DMS 273 (cell line): ENCODE results near the gene RECK.
"Not testable (repeated sequence)": the region's sequence is repeated elsewhere in the genome, so short reads cannot be mapped to it uniquely, and the experiment has no call there.

Experiments used
- DNase-seq: peaks from one replicate; lab custom pipeline; 2025; ENCODE audit not compliant: unreplicated experiment; lab: John Stamatoyannopoulos, UW

RECK gene

DNA sequence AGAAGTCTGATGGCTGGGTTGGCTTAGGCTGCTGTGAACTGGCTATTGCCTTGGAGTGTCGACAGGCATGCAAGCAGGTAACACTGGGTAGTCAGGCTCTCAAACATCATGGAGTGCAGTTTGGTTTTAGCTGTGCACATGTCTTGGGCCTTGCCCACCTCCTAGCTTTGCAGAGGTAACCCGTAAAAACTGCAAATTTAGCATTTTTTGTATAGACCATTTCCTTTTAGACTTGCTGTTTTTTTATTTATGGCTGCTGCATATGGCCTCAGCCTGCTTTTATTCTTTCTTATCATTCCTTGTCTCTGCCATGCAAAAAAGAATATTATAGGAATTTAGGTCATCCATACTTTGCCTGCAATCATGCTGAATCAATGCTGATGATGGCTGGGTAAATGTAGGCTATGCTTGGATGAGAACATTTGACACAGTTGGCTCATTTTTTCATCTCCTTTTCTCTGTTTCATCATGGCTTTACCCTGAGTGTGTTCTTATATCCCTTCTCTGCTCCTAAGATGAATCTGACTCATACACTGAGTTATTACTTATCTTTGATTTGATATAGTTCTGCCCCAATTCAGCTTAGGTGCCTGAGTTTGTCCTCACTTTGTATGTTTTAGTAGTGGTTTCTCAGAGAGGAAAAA is 27.2 kb downstream of the RECK start:
- DNase-seq = no peak

DNA sequence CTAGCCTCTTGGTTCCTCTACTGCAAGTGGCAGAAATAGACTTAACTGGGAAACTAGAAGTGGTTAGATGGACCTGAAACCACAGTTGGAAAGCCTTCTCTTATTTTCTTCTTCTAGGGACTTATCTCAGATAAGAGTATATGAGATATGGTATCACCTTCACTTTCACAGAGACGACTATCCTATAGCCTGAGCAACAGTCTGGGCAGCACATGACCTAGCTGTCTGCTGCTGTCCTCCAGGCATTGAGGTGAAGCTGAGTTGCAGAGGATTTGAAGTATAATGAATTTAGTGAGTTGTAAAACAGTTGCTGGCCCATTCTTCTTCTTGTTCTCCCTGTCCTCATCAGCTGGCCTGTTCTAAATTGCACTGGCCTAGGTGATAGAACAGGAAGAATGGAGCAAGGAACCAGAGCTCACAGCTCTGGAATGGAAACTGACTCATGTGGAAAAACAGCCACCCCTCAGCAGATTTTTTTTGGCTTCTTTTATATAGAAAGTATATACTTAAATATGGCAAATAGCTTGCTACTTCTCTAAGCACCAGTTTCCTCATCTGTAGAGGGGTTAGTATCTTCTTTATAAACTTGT is 27.8 kb downstream of the RECK start:
- no peak for DNase-seq

DNA sequence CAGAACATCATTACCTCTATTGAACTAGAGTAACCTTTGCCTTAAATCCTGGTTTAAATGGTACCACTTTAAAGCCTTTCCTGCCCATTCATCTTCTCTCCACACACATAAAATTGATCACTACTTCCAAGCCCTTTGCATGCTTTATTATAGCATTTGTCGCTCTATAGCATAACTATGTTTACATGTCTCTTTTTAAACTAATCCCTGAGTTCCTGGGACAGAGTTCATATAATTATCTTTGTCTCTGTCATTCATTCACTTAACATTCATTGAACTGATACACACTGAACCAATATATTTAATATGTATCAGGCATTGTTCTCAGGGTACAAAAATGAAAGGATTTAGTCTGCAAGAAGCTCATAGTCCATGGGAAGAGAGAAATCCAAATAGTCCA is 37.3 kb downstream of the RECK start:
- no peak for DNase-seq

DNA sequence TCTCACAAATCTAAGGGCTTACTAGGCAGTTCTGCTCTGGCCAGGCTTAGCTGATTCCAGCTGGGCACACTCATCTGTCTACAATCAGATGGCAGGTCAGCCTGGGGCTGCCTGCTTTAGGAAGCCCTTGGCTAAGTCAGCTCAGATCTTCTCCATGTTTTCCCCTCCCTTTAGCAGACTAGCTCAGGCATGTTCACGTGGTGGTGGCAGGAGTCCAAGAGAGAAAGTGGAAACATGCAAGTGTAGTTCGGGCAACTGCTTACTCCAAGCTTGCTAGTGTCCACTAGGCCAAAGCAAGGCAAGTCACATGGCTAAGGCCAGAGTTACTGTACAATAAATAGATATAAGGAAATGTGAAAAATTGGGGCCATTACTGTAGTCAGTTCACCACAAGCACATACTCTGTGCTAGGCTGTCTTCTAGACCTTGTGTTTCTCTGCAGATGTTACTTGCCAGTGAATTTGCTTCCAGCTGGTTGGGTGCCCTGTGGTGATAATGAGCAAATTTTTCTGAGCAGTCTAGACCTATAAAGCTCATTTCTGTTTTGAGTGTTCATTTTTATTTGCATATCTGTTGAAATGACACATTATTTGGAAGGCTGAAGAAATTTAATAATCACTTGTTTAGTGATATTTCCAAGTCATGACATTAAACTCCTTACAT is 38.3 kb downstream of the RECK start:
- DNase-seq = peak; percentile 91

DNA sequence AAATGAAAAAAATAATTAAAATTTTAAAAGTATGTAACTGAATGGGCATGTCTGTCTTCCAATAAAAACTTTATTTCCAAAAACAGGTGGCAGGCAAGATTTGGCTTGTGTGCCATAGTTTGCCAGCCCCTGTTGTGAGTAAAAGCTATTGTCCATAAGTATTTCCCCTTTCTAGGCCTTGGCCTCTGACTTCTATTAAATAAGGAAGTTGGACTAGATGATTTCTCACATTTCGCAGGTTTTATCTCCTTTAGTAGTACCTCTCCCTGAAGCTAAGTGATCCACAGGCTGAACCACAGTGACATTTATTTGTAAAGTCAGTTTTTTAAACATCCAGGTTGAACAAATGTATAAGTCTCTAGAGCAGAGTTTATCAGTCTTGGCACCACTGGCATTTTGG is 41.3 kb downstream of the RECK start:
- DNase-seq = no peak

DNA sequence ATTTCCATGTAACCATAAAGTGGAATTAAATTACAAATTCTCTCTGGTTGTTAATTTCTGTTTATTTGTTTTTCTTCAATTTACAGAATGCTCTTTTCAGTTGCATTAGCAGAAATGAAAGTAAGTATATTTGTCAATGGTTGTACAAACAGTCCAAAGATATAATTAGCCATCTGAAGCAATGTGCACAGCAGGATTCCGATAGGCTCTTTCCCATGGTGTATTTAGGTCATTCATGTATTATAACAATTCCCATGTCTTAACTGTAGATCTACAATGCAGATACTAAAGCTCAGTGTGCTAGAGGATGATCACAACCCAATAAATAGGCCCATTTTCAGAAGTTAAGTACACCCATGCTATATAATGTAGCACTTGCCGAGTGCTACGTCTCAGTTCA is 43.8 kb downstream of the RECK start:
- no peak for DNase-seq

DNA sequence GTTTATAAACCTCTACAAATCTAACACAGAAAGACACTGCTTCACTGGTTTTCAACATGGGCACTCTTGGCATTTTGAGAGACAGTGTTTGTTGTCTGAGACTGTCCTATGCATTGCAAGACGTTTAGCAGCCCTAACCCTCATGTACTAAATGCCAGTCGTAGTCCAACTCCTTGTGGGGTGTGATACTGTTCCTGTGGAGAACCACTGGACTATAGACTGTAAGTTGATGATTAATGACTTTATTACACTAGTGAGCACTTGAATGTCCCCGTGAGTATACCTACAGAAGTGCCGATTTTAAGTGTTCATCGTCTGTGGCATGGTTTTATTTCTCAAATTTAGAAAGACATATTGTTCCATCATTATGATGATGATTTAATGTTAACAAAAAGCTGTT is 46.2 kb downstream of the RECK start:
- DNase-seq = no peak

DNA sequence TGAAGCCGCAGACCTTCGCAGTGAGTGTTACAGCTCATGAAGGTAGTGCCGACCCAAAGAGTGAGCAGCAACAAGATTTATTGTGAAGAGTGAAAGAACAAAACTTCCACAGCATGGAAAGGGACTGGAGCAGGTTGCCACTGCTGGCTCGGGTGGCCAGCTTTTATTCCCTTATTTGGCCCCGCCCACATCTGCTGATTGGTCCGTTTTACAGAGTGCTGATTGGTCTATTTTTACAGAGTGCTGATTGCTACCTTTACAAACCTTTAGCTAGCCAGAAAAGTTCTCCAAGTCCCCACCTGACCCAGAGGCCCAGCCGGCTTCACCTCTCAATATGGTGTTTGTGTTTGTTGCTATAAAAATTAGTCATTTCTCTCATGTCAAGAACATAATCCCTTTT is 49.7 kb downstream of the RECK start:
- no peak for DNase-seq

DNA sequence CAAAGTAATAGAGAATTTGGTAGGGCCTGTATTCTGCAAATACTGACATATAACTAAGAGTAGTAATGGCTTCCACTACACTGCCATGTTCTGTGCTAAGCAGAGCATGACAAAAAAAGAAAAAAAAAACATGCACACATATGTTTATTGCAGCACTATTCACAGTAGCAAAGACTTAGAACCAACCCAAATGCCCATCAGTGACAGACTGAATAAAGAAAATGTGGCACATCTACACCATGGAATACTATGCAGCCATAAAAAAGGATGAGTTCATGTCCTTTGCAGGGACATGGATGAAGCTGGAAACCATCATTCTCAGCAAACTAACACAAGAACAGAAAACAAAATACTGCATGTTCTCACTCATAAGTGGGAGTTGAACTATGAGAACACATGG is 50.3 kb downstream of the RECK start:
- not testable (repeated sequence) for DNase-seq

DNA sequence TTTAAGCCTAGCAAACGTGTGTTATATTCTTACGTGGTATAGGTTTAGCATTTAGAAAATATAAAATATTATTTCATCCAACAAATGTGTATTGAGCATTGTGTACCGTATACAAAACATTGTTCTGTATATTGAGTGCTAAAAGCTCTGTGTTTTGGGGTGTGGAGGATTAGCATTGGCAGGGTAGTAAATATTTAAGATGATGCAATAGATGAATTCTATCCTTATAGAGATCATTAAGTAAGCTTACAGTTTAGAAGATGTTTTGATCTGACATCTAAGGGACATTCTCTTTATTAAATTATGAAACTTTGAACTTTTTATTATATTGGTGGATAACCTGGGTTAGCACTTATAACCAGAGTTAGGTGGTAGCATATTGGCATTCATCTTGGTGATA is 51.3 kb downstream of the RECK start:
- DNase-seq = no peak

DNA sequence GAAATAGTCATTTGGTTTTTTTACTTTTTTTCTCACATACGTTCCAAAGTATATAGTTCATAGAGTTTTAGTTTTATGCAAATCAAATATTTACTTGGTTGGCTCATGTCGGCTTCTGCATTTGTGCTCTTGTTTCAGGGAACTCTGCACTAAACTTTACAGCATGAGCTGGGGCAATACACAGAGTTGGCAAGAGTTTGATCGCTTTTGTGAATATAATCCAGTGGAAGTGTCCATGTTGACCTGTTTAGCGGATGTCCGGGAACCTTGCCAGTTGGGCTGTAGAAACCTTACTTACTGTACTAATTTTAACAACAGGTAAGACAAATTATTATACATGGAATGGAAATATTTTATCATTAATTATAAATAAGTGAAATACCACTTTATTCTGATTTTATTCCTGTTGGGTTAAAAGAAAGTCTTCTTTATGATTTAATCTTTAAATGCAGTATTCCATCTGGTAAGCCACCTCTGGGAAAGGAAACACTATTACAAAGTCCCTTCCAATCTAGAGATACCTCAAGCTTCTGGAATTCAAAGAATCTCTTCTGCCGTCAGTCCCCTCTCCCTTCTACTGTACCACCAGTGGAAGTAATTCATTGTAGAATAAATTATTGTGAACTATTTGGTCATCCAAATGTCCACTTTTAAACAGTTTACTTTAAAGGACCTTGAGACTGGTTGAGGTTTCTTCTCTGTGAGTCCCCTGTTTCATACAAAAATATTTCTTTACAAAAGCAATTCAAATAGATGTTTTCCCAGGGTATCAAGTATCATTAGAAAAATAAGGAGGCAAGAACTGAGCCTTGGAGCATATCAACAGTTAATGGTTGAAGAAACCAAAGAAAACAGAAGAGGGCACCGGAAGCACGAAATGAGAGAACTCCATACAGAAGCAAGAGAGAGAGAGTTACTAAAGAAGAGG is 54.6 kb downstream of the RECK start:
- no peak for DNase-seq

DNA sequence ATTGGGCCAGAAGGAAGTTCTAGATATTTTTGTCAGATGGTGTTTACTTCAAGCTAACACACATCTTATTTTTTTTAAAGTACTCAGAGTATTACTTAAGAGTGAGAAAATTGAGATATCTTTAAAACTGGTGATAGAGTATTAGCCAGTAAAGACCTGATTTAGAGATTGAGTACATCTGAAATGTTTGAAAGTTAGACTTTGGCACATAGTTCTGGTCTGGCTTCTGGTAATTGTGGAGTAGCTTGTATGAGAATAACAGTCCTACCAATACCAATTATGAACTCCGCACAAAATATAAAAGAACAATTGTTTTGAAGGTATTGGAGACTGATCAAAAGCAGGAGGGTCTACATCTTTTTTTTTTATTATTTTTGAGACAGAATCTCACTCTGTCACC is 55.3 kb downstream of the RECK start:
- DNase-seq = no peak

DNA sequence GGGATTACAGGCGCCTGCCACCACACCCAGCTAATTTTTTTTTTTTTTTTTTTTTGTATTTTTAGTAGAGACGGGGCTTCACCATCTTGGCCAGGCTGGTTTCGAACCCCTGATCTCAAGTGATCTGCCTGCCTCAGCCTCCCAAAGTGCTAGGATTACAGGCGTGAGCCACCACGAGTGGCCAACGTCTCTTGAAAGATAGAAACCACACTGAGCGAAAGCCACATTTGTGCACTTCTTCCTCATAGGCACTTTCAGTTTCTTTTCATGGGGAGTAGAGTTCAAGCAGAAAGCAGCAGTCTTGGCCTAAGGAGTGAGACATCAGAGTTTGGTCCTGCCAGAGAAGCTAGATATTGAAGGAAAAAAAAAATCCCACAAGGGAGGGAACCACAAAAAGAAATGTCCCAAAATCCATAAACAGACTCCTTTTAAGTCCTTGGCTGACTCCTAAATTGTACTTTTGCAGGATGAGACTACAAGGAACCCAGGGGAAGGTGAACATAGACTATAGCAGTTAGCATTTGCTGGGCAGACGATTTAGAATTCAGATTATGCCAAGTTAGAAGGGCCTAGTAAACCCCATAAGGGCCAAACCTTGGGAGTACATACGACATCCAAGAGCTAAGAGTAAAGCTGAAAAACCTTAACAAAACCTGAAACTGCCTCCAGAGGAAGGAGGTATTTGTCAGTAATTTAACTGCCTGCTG is 55.9 kb downstream of the RECK start:
- no peak for DNase-seq

DNA sequence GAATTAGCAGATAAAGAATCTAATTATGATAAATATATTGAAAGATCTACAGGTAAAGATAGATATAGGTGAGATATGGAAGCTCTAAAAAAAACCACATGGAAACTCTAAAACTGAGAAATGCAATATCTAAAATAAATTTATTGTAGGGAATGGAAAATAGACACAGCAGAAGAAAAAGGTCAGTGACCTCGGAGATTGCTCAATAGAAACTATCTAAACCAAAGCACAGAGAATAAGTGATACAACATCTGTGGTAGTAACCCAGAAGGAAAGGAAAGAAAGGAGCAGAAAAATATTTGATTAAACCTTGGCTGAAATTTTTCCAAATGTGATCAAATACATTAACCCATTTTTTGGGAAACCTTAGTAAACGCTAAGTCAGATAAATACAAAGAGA is 56.7 kb downstream of the RECK start:
- no peak for DNase-seq

DNA sequence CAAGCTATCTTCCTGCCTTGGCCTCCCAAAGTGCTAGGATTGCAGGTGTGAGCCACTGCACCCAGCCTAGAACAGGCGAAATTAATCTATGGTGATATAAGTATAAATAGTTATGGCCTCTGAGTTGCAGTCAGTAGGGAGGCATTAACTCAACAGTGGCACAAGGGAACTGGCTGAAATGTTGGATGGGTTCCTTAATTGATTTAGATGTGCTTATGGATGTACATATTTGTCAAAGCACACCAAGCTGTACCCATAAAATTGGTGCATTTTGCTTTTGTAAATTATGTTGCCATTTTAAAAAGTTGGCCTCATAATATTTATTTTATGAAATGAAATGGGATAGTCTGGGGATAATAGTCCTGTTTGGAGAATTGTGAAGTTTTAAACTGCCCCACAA is 63.0 kb downstream of the RECK start:
- no peak for DNase-seq

DNA sequence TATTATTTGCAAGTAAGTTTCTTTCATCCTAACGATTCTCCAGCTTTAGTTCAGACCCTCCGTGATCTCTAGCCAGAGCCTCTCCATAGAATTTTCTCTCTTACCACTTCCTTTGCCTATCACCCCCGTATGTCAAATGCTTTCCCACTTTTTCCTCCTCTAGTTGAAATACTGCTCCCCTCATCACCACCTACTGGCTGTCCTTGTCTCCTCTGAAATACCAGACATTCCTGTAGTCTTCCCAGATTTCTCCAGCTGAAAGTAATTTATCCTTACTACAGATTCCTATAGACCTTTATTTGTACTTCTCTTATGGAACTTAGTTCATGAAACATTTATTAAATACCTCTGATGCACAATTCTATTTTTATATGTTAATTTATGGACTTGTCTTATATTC is 63.8 kb downstream of the RECK start:
- no peak for DNase-seq

DNA sequence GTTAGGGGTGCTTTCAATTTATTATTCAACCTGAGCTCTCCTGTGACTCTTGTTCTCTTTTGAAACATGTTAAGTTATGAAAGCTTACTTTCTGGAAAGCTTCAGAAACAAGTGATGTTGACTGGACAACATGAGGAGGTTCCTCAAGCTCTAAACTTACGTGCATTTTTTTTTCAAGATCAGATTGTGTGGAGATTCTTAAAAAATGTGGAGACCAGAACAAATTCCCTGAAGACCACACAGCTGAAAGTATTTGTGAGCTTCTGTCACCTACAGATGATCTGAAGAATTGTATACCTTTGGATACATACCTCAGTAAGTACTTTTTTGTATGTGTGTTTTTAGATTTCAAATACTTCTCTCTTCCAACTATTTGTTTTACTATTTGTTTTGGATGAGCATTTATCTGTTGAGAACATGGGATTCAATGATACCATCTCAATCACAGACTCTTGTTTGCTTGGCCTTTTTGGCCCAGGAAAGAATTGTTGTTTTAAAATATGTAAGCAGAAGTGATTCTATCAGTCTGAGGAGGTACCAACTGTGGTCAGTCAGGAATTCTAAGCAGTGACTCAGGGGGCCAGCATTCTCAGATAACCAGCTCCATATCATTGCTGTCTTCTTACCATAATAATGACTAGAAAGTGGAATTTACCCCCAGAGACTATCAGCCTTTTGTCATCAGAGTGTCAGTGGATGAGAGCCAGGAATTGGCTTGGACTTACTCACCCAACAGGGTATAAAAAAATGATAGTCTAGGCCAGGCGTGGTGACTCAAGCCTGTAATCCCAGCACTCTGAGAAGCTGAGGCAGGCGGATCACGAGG is 65.4 kb downstream of the RECK start:
- DNase-seq = no peak

DNA sequence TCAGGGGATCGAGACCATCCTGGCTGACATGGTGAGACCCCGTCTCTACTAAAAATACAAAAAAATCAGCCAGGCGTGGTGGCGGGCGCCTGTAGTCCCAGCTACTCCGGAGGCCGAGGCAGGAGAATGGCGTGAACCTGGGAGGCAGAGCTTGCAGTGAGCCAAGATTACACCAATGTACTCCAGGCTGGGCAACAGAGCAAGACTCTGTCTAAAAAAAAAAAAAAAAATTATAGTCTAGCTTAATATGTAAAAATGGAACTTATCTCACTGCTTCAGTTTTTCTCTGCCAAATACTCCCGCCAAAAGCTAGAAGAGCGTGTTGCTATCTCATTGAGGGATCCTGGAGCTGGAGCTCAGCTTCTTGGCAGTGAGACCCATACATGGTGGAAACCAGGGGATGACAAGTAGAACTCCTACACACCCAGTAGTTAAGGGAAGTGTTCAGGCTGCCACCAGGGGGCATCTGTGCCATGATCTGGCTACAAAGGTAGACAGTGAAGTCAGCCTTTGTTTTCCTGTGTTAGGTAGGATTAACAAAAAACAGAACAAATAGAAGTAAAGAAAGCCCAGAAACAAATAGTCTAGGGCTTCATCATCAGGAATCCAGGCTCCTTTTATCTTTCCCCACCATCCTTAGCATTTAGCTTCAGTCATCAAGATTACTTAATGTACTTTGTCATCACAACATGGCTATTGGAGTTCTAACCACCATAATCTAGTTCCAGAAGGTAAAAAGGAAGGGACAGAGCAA is 66.2 kb downstream of the RECK start:
- peak; percentile 85 for DNase-seq

DNA sequence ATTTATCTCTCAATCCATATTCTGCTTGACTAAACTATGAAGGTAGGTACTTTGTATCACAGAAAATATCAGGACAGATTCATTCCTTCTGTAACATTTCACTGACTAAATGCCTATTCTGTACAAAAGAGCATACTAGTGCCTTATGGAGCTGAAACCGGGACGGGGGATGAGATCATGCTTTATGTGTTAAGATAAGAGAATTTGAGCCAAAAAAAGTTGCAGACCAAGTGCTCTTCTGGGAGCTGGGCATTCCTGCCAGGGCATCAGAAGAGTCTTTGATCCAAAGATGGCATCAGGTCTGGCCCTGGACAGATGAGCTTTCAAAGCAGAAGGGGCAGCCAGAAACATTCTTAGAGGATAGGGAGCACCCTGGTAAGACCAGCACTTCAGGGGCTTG is 72.4 kb downstream of the RECK start:
- DNase-seq = no peak

DNA sequence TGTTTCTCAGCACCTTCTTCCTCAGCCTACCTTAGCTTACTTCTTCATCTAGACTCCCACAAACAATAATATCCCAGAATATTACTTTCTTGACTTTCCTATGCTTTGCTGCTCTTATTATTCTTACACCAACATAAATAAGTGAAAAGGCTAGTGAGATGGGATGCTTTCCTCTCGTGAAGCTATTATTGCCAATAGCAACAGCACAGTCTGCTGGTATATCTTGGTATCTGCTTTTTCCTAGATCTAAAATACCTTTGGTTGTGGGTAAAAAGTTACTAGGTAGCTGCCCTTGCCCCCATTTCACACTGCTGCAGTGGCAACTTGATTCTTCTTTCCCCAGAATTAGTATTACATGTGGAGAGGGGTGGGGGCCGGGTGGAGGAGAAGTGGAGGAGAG is 73.7 kb downstream of the RECK start:
- peak; percentile 10 for DNase-seq
